ENCODE results near the gene MRPS25.

The MRPS25 gene

DNA sequence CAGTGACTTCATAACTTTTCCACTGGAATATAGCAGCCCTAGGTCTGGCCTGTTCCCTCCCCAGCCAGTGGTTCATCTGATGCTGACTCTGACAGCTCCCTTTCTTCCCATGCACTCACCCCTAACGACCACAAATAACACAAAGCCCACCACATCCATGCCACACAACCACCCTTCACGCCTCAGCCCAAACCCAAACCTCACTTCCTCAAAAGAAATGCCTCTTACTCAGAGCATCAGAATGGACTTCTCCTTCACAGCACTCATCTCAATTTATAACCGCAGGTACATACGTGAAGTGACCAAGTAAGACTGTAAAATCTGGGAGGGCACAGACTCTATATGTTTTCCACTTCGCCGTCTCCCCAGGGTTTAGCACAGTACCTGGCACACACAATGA is 32.8 kb upstream of the MRPS25 start:
- peak; percentile 13 for DNase-seq (ENCODE audit: low read depth)
- TF ChIP-seq, protein P1, sequence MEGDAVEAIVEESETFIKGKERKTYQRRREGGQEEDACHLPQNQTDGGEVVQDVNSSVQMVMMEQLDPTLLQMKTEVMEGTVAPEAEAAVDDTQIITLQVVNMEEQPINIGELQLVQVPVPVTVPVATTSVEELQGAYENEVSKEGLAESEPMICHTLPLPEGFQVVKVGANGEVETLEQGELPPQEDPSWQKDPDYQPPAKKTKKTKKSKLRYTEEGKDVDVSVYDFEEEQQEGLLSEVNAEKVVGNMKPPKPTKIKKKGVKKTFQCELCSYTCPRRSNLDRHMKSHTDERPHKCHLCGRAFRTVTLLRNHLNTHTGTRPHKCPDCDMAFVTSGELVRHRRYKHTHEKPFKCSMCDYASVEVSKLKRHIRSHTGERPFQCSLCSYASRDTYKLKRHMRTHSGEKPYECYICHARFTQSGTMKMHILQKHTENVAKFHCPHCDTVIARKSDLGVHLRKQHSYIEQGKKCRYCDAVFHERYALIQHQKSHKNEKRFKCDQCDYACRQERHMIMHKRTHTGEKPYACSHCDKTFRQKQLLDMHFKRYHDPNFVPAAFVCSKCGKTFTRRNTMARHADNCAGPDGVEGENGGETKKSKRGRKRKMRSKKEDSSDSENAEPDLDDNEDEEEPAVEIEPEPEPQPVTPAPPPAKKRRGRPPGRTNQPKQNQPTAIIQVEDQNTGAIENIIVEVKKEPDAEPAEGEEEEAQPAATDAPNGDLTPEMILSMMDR (IDR thresholded peaks at IDR 0.05; ENCODE audit: low read depth, low read length, missing control alignments), result no peak
- peak overlapping the region; percentile 93 for H3K4me3 ChIP-seq (ENCODE audit: low read depth, low read length)
- in situ Hi-C loops (cut with HindIII; ENCODE audit: low sequenced_read_pairs), result no loop called here

DNA sequence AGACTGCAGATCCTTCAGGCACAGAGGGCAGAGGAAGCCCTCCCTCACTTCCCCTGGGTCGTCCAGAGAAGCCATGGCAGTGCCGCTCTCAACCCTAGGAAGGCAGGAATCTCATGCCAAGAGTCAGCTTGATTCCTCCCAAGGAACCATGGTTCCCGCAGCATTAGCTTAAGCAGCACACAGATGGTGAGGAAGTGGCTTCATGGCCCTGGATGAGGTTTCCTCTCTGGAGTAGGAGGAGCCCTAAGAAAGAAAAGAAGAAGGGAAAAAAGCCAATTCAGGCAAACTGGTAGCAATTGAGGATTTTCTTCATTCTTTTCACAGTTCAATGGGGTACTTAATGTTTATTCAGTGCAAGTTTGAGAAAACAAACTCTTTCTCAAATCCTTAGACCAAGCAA is 30.9 kb upstream of the MRPS25 start:
- no peak for DNase-seq (ENCODE audit: low read depth)
- in situ Hi-C loops (cut with HindIII; ENCODE audit: low sequenced_read_pairs), result no loop called here

DNA sequence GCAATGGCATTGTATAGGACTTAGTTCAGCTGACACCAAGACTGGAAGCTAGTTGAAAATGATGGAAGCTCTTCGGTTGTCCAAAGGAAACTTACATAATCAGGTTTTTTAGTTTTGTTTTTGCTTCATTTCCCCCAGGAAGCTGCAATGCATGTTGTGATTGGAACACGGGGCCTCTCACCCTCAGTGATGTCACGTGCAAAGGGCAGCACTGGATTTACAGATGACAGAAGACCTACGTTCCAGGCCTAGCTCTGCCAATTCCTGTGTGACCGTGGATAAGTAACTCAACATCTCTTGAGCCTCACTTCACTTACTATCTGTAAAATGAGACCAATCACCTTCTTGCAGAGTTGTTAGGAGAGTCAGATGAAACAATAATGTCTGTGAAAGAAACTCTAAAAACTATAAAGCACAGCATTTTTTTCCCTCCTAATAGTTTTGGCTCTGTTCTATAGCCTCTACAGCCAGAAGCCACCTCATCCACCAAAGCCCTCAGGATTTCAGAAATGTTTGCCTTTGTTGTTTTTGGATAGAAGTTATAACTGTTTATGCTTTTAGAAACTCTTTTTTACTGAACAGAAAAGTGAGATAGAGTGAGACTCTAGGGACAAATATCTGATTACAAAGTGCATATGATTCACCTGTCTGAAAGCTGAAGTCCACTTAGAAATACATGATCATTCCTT is 29.2 kb upstream of the MRPS25 start:
- TF ChIP-seq, protein P1 (IDR thresholded peaks at IDR 0.05; ENCODE audit: low read depth, low read length, missing control alignments), result no peak
- DNase-seq (ENCODE audit: low read depth), result no peak

More for the DNA sequence above, 30.9 kb upstream of the MRPS25 start:
- no peak overlapping the region for H3K4me3 ChIP-seq (ENCODE audit: low read depth, low read length)
- TF ChIP-seq, protein P1 (IDR thresholded peaks at IDR 0.05; ENCODE audit: low read depth, low read length, missing control alignments), result no peak

DNA sequence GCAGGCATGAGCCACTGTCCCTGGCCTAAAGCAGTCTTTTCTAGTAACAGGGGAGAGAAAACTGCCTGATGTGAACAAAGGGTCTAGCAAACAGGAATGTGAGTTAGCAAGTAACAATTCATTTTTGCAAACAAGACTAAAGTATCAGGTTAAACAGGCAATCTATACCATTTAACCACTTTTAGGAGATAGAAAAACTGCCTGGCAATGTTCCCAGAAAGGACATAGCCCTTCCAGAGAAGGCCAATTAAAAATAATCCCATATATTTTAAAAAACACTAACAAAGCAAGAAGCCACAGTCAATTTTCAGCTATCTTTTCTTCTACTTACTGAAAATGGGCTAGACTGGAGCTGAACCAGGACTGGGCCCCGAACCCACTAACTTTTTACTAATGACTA is 27.6 kb upstream of the MRPS25 start:
- in situ Hi-C loops (cut with HindIII; ENCODE audit: low sequenced_read_pairs), result no loop called here
- no peak for DNase-seq (ENCODE audit: low read depth)
- TF ChIP-seq, protein P1 (IDR thresholded peaks at IDR 0.05; ENCODE audit: low read depth, low read length, missing control alignments), result no peak

More for the DNA sequence above, 29.2 kb upstream of the MRPS25 start:
- H3K4me3 ChIP-seq (ENCODE audit: low read depth, low read length), result no peak overlapping the region
- in situ Hi-C loops (cut with HindIII; ENCODE audit: low sequenced_read_pairs), result no loop called here

DNA sequence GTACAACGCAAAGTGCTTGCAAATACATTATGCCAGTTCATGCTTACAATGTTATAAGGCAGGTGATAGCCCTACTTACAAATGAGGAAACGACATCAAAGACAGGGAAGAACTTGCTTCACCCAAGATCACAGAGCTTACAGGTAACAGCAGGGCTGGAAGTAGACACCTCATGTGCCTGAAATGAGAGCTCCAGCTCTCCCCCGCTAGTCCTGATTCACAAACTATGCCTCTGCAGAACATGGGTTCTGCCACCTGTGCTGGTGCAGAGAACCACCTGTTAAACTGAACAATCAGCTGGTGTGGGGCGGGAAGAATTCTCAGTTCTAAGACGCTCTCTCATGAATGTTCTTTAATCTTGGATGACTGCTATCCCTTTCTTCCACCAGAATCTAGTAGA is 26.5 kb upstream of the MRPS25 start:
- TF ChIP-seq, protein P1 (IDR thresholded peaks at IDR 0.05; ENCODE audit: low read depth, low read length, missing control alignments), result no peak
- no peak overlapping the region for H3K4me3 ChIP-seq (ENCODE audit: low read depth, low read length)
- no peak for DNase-seq (ENCODE audit: low read depth)
- in situ Hi-C loops (cut with HindIII; ENCODE audit: low sequenced_read_pairs), result no loop called here

More for the DNA sequence above, 27.6 kb upstream of the MRPS25 start:
- no peak overlapping the region for H3K4me3 ChIP-seq (ENCODE audit: low read depth, low read length)

DNA sequence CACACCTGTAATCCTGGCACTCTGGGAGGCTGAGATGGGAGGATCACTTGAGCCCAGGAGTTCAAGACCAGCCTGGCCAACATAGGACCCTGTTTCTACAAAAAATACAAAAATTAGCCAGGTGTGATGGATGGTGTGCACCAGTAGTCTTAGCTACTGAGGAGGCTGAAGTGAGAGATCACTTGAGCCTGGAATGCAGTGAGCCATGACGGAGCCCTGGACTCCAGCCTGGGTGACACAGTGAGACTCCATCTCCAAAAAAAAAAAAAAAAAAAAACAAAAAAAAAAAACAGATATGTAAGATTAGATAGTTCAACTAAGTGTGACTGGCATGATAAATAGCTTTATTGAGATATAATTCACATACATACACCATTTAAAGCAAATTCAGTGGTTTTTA is 24.1 kb upstream of the MRPS25 start:
- DNase-seq (ENCODE audit: low read depth), result no peak
- TF ChIP-seq, protein P1 (IDR thresholded peaks at IDR 0.05; ENCODE audit: low read depth, low read length, missing control alignments), result no peak
- H3K4me3 ChIP-seq (ENCODE audit: low read depth, low read length), result no peak overlapping the region
- in situ Hi-C loops (cut with HindIII; ENCODE audit: low sequenced_read_pairs), result no loop called here
